GM23338 (cell line): ENCODE results near the gene GPR171. TPM values are rescaled to one million over a fixed set of nuclear protein-coding genes. Genes with fewer than 3 reads are reported as not detected.
A peak's percentile ranks its signal among the peaks of the same experiment; 100 is the strongest.

Experiments used
- ATAC-seq: fragments of 200-7000 bp; cut with Tn5 transposase; 3 replicates; pipeline ENCODE4 v1.9.1; 2020
- DNase-seq: peaks from one replicate; pipeline ENCODE4 v3.0.0-alpha.2; 2015; ENCODE audit warnings: low spot score
- H2AFZ ChIP-seq: fragments of 200-600 bp; sonication (generic); 2 replicates; pipeline ENCODE4 v1.8.0; 2016; ENCODE audit warnings: antibody characterized with exemption, mild to moderate bottlenecking, moderate library complexity
- H3F3A ChIP-seq: fragments of 200-600 bp; sonication (generic); replicated peaks from 2 replicates; pipeline ENCODE4 v1.8.0; 2017; ENCODE audit warnings: antibody characterized with exemption, mixed run types, low read depth
- H3K27ac ChIP-seq: fragments of 200-600 bp; sonication (generic); 2 replicates; pipeline ENCODE4 v1.6.1; 2016; ENCODE audit warnings: low read depth
- H3K27me3 ChIP-seq: fragments of 200-600 bp; sonication (generic); 2 replicates; pipeline ENCODE4 v1.8.0; 2016; ENCODE audit warnings: mild to moderate bottlenecking, mixed run types, moderate library complexity; ENCODE audit not compliant: insufficient read depth
- H3K36me3 ChIP-seq: fragments of 200-600 bp; sonication (generic); 2 replicates; pipeline ENCODE4 v1.8.0; 2016; ENCODE audit warnings: mild to moderate bottlenecking; ENCODE audit not compliant: insufficient read depth
- H3K4me1 ChIP-seq: fragments of 200-600 bp; sonication (generic); 2 replicates; pipeline ENCODE4 v1.8.0; 2016; ENCODE audit warnings: mild to moderate bottlenecking, moderate library complexity; ENCODE audit not compliant: insufficient read depth
- H3K4me2 ChIP-seq: fragments of 200-600 bp; sonication (generic); 2 replicates; pipeline ENCODE4 v1.7.1; 2017; ENCODE audit warnings: mixed run types
- H3K4me3 ChIP-seq: fragments of 200-600 bp; sonication (generic); 2 replicates; pipeline ENCODE4 v1.6.1; 2016; ENCODE audit warnings: mixed run types
- H3K79me2 ChIP-seq: fragments of 200-600 bp; sonication (generic); replicated peaks from 2 replicates; pipeline ENCODE4 v1.8.0; 2017; ENCODE audit warnings: mild to moderate bottlenecking; ENCODE audit not compliant: insufficient read depth
- H3K9me2 ChIP-seq: fragments of 200-600 bp; sonication (generic); 2 replicates; pipeline ENCODE4 v1.8.0; 2017; ENCODE audit not compliant: insufficient read depth
- H4K20me1 ChIP-seq: fragments of 200-600 bp; sonication (generic); replicated peaks from 2 replicates; pipeline ENCODE4 v1.8.0; 2017; ENCODE audit warnings: mild to moderate bottlenecking; ENCODE audit not compliant: insufficient read depth
- H3K27ac Mint-ChIP-seq: 2 replicates; pipeline ENCODE4 v1.8.0; 2020; ENCODE audit warnings: inconsistent platforms, mild to moderate bottlenecking, moderate library complexity, mixed read lengths
- H3K27me3 Mint-ChIP-seq: 3 replicates; pipeline ENCODE4 v1.8.0; 2022; ENCODE audit warnings: low read depth, mild to moderate bottlenecking, moderate library complexity, mixed read lengths, inconsistent platforms; ENCODE audit not compliant: insufficient read depth, poor library complexity
- H3K36me3 Mint-ChIP-seq: 3 replicates; pipeline ENCODE4 v1.8.0; 2021; ENCODE audit warnings: low read depth, mild to moderate bottlenecking, inconsistent platforms, moderate library complexity, mixed read lengths
- H3K4me1 Mint-ChIP-seq: 3 replicates; pipeline ENCODE4 v1.8.0; 2020; ENCODE audit warnings: mild to moderate bottlenecking, inconsistent platforms, mixed read lengths
- H3K4me3 Mint-ChIP-seq: 3 replicates; pipeline ENCODE4 v1.8.0; 2021; ENCODE audit warnings: moderate library complexity, mild to moderate bottlenecking, inconsistent platforms, mixed read lengths
- H3K9me3 Mint-ChIP-seq: 3 replicates; pipeline ENCODE4 v1.8.0; 2020; ENCODE audit warnings: moderate library complexity, mild to moderate bottlenecking, inconsistent platforms, mixed read lengths
- CREB1 ChIP-seq: fragments of 250-450 bp; sonication (Bioruptor Pico); IDR thresholded peaks from 2 replicates; pipeline ENCODE4 v1.5.0; 2020; ENCODE audit warnings: low read depth, mild to moderate bottlenecking, moderate library complexity
- EZH2 ChIP-seq: fragments of 200-600 bp; sonication (generic); IDR thresholded peaks from one replicate; pipeline ENCODE4 v1.8.0; 2017; ENCODE audit warnings: antibody characterized with exemption, mild to moderate bottlenecking, low read depth; ENCODE audit not compliant: unreplicated experiment
- JUNB ChIP-seq: IDR thresholded peaks from one replicate; pipeline ENCODE4 v1.6.1; 2016; ENCODE audit warnings: antibody characterized with exemption; ENCODE audit not compliant: unreplicated experiment
- POLR2AphosphoS5 ChIP-seq: IDR thresholded peaks from 2 replicates; pipeline ENCODE4 v1.6.1; 2016; ENCODE audit warnings: antibody characterized with exemption, low read depth
- ZNF331 ChIP-seq: fragments of 250-450 bp; sonication (Bioruptor Pico); IDR thresholded peaks from 2 replicates; pipeline ENCODE4 v1.5.0; 2020; ENCODE audit warnings: low read depth, mild to moderate bottlenecking, moderate library complexity
- polyA plus RNA-seq: library from polyadenylated mRNA; unstranded; fragments of >200 nt; fragmentation: Nextera tagmentation; extraction: Ambion mirVana; gene quantifications from 2 replicates; pipeline ENCODE4 v1.2.1, GENCODE V29; 2016
- total RNA-seq: library from RNA; depleted of rRNA; stranded (reverse); fragments of >200 nt; shearing (Covaris generic); gene quantifications from 2 replicates; pipeline ENCODE4 v1.2.3, GENCODE V29; 2014
- TF ChIP-seq, protein P1 (sequence below): IDR thresholded peaks from one replicate; pipeline ENCODE4 v1.6.1; 2018; ENCODE audit warnings: antibody characterized with exemption; ENCODE audit not compliant: unreplicated experiment
- TF ChIP-seq, protein P2 (sequence below), 2 experiments: fragments of 200-600 bp in 1 of 2; sonication (generic) in 1 of 2; conservative IDR thresholded peaks; 2 replicates each; pipeline versions ENCODE4 v1.5.1 to v1.6.1; 2016 to 2017; ENCODE audit warnings: antibody characterized with exemption in 2 of 2, low read depth in 2 of 2, mild to moderate bottlenecking in 2 of 2, moderate library complexity in 1 of 2
- TF ChIP-seq, protein P3 (sequence below): fragments of 250-450 bp; sonication (Bioruptor Pico); IDR thresholded peaks from 2 replicates; pipeline ENCODE4 v1.5.0; 2020; ENCODE audit warnings: mild to moderate bottlenecking, moderate library complexity
- TF ChIP-seq, protein P4 (sequence below): IDR thresholded peaks from 2 replicates; pipeline ENCODE4 v1.6.1; 2016; ENCODE audit warnings: antibody characterized with exemption

Gene GPR171
- total and polyA plus RNA-seq, 2 experiments from 2014 or later = 3.4 TPM; not detected in 1

DNA sequence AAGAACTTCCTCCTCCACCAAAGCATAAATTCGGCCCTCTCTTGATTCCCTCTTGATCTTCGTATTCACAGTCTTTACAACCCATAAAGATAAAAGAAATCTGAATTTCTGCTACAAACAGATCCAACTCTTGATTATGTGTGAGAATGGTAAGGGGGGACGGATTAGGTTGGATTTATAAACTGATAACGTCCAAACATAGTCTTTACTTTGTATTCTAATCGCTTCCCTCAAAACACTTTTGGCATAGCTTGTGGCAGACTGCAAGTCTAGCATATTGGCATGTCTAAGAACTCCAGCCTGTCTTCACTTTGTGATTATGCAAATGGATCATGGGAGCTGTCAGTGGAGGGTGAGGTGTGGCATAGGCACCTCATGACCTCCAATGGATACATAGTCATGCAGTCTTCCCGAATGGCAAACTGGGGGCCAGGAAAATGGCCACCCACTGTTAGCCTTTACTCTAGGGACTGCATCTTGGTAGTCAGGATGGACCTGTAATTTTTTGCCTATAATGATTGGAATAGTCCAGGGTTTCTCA, 24.3 kb upstream of the GPR171 start:
- Mint-ChIP-seq H3K9me3 (peaks cover 2% of the 10 kb centered on the region; the same call in 2 of the 3 replicates), H3K27ac (0 out of 2 replicates have a peak overlapping the region, but pooled peaks have one; percentile 42), H3K4me1 (peaks cover 28% of the 10 kb centered on the region), H3K36me3 (peaks cover 16% of the 10 kb centered on the region), H3K27me3 (no peaks in the 10 kb centered on the region), H3K4me3 (no peak overlapping the region)
- no peaks in the 10 kb centered on the region for H4K20me1 ChIP-seq
- peak; percentile 21 for ATAC-seq
- H2AFZ ChIP-seq = no peak overlapping the region
- H3K27ac ChIP-seq = no peak overlapping the region
- no peak overlapping the region for H3K4me3 ChIP-seq
- H3K4me1 ChIP-seq = peaks cover 28% of the 10 kb centered on the region
- no peaks in the 10 kb centered on the region for H3F3A ChIP-seq
- no peaks in the 10 kb centered on the region; the same call in 1 of the 2 replicates for H3K9me2 ChIP-seq
- H3K36me3 ChIP-seq = peaks cover 3% of the 10 kb centered on the region; the same call in 1 of the 2 replicates
- TF ChIP-seq JUNB (no peak), POLR2AphosphoS5 (no peak), EZH2 (no peak), ZNF331 (CRISPR knock-in tag) (no peak), CREB1 (CRISPR knock-in tag) (no peak)
- TF ChIP-seq, protein P1, sequence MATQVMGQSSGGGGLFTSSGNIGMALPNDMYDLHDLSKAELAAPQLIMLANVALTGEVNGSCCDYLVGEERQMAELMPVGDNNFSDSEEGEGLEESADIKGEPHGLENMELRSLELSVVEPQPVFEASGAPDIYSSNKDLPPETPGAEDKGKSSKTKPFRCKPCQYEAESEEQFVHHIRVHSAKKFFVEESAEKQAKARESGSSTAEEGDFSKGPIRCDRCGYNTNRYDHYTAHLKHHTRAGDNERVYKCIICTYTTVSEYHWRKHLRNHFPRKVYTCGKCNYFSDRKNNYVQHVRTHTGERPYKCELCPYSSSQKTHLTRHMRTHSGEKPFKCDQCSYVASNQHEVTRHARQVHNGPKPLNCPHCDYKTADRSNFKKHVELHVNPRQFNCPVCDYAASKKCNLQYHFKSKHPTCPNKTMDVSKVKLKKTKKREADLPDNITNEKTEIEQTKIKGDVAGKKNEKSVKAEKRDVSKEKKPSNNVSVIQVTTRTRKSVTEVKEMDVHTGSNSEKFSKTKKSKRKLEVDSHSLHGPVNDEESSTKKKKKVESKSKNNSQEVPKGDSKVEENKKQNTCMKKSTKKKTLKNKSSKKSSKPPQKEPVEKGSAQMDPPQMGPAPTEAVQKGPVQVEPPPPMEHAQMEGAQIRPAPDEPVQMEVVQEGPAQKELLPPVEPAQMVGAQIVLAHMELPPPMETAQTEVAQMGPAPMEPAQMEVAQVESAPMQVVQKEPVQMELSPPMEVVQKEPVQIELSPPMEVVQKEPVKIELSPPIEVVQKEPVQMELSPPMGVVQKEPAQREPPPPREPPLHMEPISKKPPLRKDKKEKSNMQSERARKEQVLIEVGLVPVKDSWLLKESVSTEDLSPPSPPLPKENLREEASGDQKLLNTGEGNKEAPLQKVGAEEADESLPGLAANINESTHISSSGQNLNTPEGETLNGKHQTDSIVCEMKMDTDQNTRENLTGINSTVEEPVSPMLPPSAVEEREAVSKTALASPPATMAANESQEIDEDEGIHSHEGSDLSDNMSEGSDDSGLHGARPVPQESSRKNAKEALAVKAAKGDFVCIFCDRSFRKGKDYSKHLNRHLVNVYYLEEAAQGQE = no peak
- TF ChIP-seq, protein P2, sequence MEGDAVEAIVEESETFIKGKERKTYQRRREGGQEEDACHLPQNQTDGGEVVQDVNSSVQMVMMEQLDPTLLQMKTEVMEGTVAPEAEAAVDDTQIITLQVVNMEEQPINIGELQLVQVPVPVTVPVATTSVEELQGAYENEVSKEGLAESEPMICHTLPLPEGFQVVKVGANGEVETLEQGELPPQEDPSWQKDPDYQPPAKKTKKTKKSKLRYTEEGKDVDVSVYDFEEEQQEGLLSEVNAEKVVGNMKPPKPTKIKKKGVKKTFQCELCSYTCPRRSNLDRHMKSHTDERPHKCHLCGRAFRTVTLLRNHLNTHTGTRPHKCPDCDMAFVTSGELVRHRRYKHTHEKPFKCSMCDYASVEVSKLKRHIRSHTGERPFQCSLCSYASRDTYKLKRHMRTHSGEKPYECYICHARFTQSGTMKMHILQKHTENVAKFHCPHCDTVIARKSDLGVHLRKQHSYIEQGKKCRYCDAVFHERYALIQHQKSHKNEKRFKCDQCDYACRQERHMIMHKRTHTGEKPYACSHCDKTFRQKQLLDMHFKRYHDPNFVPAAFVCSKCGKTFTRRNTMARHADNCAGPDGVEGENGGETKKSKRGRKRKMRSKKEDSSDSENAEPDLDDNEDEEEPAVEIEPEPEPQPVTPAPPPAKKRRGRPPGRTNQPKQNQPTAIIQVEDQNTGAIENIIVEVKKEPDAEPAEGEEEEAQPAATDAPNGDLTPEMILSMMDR (conservative IDR thresholded peaks at IDR 0.05; ENCODE audit: low read depth in 2 of 2) = no peak
- TF ChIP-seq, protein P3, sequence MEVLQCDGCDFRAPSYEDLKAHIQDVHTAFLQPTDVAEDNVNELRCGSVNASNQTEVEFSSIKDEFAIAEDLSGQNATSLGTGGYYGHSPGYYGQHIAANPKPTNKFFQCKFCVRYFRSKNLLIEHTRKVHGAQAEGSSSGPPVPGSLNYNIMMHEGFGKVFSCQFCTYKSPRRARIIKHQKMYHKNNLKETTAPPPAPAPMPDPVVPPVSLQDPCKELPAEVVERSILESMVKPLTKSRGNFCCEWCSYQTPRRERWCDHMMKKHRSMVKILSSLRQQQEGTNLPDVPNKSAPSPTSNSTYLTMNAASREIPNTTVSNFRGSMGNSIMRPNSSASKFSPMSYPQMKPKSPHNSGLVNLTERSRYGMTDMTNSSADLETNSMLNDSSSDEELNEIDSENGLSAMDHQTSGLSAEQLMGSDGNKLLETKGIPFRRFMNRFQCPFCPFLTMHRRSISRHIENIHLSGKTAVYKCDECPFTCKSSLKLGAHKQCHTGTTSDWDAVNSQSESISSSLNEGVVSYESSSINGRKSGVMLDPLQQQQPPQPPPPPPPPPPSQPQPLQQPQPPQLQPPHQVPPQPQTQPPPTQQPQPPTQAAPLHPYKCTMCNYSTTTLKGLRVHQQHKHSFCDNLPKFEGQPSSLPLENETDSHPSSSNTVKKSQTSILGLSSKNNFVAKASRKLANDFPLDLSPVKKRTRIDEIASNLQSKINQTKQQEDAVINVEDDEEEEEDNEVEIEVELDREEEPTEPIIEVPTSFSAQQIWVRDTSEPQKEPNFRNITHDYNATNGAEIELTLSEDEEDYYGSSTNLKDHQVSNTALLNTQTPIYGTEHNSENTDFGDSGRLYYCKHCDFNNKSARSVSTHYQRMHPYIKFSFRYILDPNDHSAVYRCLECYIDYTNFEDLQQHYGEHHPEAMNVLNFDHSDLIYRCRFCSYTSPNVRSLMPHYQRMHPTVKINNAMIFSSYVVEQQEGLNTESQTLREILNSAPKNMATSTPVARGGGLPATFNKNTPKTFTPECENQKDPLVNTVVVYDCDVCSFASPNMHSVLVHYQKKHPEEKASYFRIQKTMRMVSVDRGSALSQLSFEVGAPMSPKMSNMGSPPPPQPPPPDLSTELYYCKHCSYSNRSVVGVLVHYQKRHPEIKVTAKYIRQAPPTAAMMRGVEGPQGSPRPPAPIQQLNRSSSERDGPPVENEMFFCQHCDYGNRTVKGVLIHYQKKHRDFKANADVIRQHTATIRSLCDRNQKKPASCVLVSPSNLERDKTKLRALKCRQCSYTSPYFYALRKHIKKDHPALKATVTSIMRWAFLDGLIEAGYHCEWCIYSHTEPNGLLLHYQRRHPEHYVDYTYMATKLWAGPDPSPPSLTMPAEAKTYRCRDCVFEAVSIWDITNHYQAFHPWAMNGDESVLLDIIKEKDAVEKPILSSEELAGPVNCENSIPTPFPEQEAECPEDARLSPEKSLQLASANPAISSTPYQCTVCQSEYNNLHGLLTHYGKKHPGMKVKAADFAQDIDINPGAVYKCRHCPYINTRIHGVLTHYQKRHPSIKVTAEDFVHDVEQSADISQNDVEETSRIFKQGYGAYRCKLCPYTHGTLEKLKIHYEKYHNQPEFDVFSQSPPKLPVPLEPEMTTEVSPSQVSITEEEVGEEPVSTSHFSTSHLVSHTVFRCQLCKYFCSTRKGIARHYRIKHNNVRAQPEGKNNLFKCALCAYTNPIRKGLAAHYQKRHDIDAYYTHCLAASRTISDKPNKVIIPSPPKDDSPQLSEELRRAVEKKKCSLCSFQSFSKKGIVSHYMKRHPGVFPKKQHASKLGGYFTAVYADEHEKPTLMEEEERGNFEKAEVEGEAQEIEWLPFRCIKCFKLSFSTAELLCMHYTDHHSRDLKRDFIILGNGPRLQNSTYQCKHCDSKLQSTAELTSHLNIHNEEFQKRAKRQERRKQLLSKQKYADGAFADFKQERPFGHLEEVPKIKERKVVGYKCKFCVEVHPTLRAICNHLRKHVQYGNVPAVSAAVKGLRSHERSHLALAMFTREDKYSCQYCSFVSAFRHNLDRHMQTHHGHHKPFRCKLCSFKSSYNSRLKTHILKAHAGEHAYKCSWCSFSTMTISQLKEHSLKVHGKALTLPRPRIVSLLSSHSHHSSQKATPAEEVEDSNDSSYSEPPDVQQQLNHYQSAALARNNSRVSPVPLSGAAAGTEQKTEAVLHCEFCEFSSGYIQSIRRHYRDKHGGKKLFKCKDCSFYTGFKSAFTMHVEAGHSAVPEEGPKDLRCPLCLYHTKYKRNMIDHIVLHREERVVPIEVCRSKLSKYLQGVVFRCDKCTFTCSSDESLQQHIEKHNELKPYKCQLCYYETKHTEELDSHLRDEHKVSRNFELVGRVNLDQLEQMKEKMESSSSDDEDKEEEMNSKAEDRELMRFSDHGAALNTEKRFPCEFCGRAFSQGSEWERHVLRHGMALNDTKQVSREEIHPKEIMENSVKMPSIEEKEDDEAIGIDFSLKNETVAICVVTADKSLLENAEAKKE (CRISPR knock-in tag) = no peak
- TF ChIP-seq, protein P4, sequence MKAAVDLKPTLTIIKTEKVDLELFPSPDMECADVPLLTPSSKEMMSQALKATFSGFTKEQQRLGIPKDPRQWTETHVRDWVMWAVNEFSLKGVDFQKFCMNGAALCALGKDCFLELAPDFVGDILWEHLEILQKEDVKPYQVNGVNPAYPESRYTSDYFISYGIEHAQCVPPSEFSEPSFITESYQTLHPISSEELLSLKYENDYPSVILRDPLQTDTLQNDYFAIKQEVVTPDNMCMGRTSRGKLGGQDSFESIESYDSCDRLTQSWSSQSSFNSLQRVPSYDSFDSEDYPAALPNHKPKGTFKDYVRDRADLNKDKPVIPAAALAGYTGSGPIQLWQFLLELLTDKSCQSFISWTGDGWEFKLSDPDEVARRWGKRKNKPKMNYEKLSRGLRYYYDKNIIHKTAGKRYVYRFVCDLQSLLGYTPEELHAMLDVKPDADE = no peak
- no peak overlapping the region for H3K4me2 ChIP-seq
- DNase-seq = no peak
- H3K79me2 ChIP-seq = no peaks in the 10 kb centered on the region; the same call in 1 of the 2 replicates
- no peaks in the 10 kb centered on the region for H3K27me3 ChIP-seq
